Left lung (tissue), 10 donors: ENCODE data around the gene RIC3. TPM values are rescaled to one million over a fixed set of nuclear protein-coding genes. Genes with fewer than 3 reads are reported as not detected.

Source experiments
- ATAC-seq: fragments of 200-7000 bp; cut with Tn5 transposase; one replicate; pipeline ENCODE4 v1.9.1; 2020; ENCODE audit warnings: moderate library complexity
- DNase-seq, 4 donors: peaks; one replicate each; pipeline ENCODE4 v3.0.0-alpha.2; 2013 to 2020
- H3K27ac ChIP-seq, 2 donors: fragments of 200-600 bp; sonication (generic) in 1 of 2; one replicate each; pipeline versions ENCODE4 v1.5.0 to v1.8.0; 2020 to 2021
- H3K27me3 ChIP-seq, 2 donors: fragments of 200-600 bp; sonication (generic) in 1 of 2; one replicate each; pipeline versions ENCODE4 v1.5.0 to v1.8.0; 2020 to 2021
- H3K36me3 ChIP-seq, 2 donors: fragments of 200-600 bp; sonication (generic) in 1 of 2; one replicate each; pipeline versions ENCODE4 v1.5.0 to v1.8.0; 2020 to 2021
- H3K4me1 ChIP-seq, 2 donors: fragments of 200-600 bp; one replicate each; pipeline ENCODE4 v1.8.0; 2021
- H3K4me3 ChIP-seq, 2 donors: fragments of 200-600 bp; sonication (generic) in 1 of 2; one replicate each; pipeline versions ENCODE4 v1.5.0 to v1.8.0; 2020 to 2021; ENCODE audit warnings: mild to moderate bottlenecking in 1 of 2
- H3K9me3 ChIP-seq, 2 donors: fragments of 200-600 bp; sonication (generic) in 1 of 2; one replicate each; pipeline versions ENCODE4 v1.5.0 to v1.8.0; 2020 to 2021
- CTCF ChIP-seq, 2 donors: fragments of 200-600 bp; sonication (generic) in 1 of 2; IDR thresholded peaks; one replicate each; pipeline versions ENCODE4 v1.5.0 to v1.8.0; 2021; ENCODE audit warnings: antibody characterized with exemption in 2 of 2
- intact Hi-C, 2 donors: fragments of 100-400 bp; cut with DNase I; formaldehyde crosslinking; loops; one replicate each; pipeline versions ENCODE4 v1.11.2 to v1.14.2; 2022
- polyA plus RNA-seq, 6 donors: library from polyadenylated mRNA; unstranded; fragments of 120-200 nt; gene quantifications; one replicate each; pipeline ENCODE4 v1.2.1, GENCODE V29; 2013; ENCODE audit not compliant: insufficient read length in 6 of 6
- total RNA-seq, 2 donors: library from RNA; stranded (reverse); fragmentation: NEBNext Ultra II Directional; extraction: Animal tissue kit (Norgen Biotek cat#: 25700); gene quantifications; one replicate each; pipeline ENCODE4 v1.2.1, GENCODE V29; 2021
- donor health status: DM: no; HTN: yes; CAD: no.
- donor health status: DM: no; HTN: no; CAD: no.

RIC3 gene
- total and polyA plus RNA-seq, 8 donors, result 2.2 to 8.6 (median 3.2) TPM

- Histone ChIP-seq H3K4me3 (no peak overlapping the region), H3K27me3 (peaks cover 0 to 35% of the 10 kb centered on the region in 2 donors), H3K27ac (no peak overlapping the region), H3K36me3 (no peaks in the 10 kb centered on the region), H3K9me3 (no peaks in the 10 kb centered on the region), H3K4me1 (no peaks in the 10 kb centered on the region)
- ATAC-seq, result no peak
- TF ChIP-seq CTCF (IDR thresholded peaks at IDR 0.05), result no peak
- intact Hi-C loops, result loop anchor here in 1 of 2 donors (10.0 kb wide), 1 partner anchor 52 kb away; no protein-coding TSS in a partner anchor
- peak in 1 of 4 donors; percentile 25 for DNase-seq
Measured at GRCh38 chr11:8087185-8087584, 81.6 kb downstream of the RIC3 start.

- DNase-seq (no peak), ATAC-seq (no peak)
- no peak overlapping the region for H3K27ac ChIP-seq
- peaks cover 0 to 41% of the 10 kb centered on the region in 2 donors for H3K27me3 ChIP-seq
- no peaks in the 10 kb centered on the region for H3K36me3 ChIP-seq
- H3K4me3 ChIP-seq, result no peak overlapping the region
- peaks cover 0 to 2% of the 10 kb centered on the region in 2 donors for H3K4me1 ChIP-seq
- TF ChIP-seq CTCF (IDR thresholded peaks at IDR 0.05), result no peak
- intact Hi-C loops, result loop anchor here in 1 of 2 donors (10.0 kb wide), 1 partner anchor 52 kb away; no protein-coding TSS in a partner anchor
- no peaks in the 10 kb centered on the region for H3K9me3 ChIP-seq
Measured at GRCh38 chr11:8086571-8086970, 82.3 kb downstream of the RIC3 start.

GRCh38 chr11:8086001-8086479 lies 82.8 kb downstream of the RIC3 start:
- Histone ChIP-seq H3K27me3 (peaks cover 0 to 46% of the 10 kb centered on the region in 2 donors), H3K9me3 (no peaks in the 10 kb centered on the region), H3K36me3 (no peaks in the 10 kb centered on the region), H3K27ac (no peak overlapping the region), H3K4me3 (no peak overlapping the region), H3K4me1 (peaks cover 0 to 4% of the 10 kb centered on the region in 2 donors)
- ATAC-seq (no peak), DNase-seq (peak in 2 of 4 donors; percentile 49 to 53)
- intact Hi-C loops, result loop anchor here in 1 of 2 donors (10.0 kb wide), 1 partner anchor 51 kb away; no protein-coding TSS in a partner anchor
- TF ChIP-seq CTCF (IDR thresholded peaks at IDR 0.05), result no peak

GRCh38 chr11:8085011-8085645 lies 83.7 kb downstream of the RIC3 start:
- DNase-seq, result no peak
- ATAC-seq, result no peak
- intact Hi-C loops, result loop anchor here in 1 of 2 donors (10.0 kb wide), 1 partner anchor 50 kb away; no protein-coding TSS in a partner anchor
- no peak overlapping the region for H3K27ac ChIP-seq
- TF ChIP-seq CTCF (IDR thresholded peaks at IDR 0.05), result no peak
- H3K27me3 ChIP-seq, result peaks cover 0 to 55% of the 10 kb centered on the region in 2 donors
- no peaks in the 10 kb centered on the region for H3K9me3 ChIP-seq
- H3K36me3 ChIP-seq, result no peaks in the 10 kb centered on the region
- H3K4me3 ChIP-seq, result no peak overlapping the region
- peaks cover 0 to 4% of the 10 kb centered on the region in 2 donors for H3K4me1 ChIP-seq

GRCh38 chr11:8084352-8084751 lies 84.5 kb downstream of the RIC3 start:
- ATAC-seq (no peak), DNase-seq (no peak)
- Histone ChIP-seq H3K27ac (no peak overlapping the region), H3K4me1 (peaks cover 0 to 4% of the 10 kb centered on the region in 2 donors), H3K4me3 (no peak overlapping the region), H3K27me3 (peaks cover 0 to 62% of the 10 kb centered on the region in 2 donors), H3K36me3 (no peaks in the 10 kb centered on the region), H3K9me3 (no peaks in the 10 kb centered on the region)
- no peak for TF ChIP-seq CTCF (IDR thresholded peaks at IDR 0.05)
- intact Hi-C loops, result loop anchor here in 1 of 2 donors (10.0 kb wide), 1 partner anchor 50 kb away; no protein-coding TSS in a partner anchor
